ENCODE measurements around the gene DNMBP.

- TF ChIP-seq POLR2AphosphoS5 (IDR thresholded peaks at IDR 0.05) (no peak), CTCF (IDR thresholded peaks at IDR 0.05) (no peak), EP300 (IDR thresholded peaks at IDR 0.05) (no peak)
Observed at GRCh38 chr10:100020886-100021253, 11.1 kb upstream of the DNMBP start.
